Measurements from ENCODE around the gene USPL1. TPM values are rescaled to one million over a fixed set of nuclear protein-coding genes. Genes with fewer than 3 reads are reported as not detected.
"Not testable (repeated sequence)": the region's sequence is repeated elsewhere in the genome, so short reads cannot be mapped to it uniquely, and the experiment has no call there.

The USPL1 gene
- total RNA-seq, 2 donors from 2014 or later = 8.8 to 14.8 TPM

DNA sequence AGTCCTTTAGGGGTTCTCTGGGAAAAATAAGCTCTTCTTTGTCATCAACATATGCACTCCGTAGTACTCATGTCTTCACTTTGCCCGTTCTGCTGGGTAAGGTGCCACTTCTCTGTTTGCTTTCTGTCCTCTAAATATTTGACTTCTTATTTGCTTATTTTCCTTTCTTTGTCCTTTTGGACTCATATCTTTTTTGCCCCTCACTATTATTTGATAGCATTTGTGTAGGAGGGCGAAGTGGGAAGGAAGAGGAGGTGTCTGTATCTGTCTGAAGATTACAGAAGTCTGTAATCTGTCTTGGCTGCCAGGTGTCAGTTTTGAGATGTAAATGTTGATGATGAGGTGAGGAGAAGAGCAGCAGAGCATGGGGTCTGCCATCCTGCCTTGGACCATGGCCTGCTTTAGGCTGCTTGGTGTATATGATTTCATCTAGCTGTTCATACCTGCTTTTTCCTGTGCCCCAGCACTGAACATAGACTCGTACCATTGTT is 30.8 kb downstream of the USPL1 start:
- Histone ChIP-seq H3K9me3 (no peaks in the 10 kb centered on the region), H3K27me3 (no peaks in the 10 kb centered on the region), H3K4me1 (no peaks in the 10 kb centered on the region), H3K4me3 (no peak overlapping the region), H3K9ac (ENCODE audit: low read depth in 2 of 2, low read length in 2 of 2) (no peak overlapping the region), H3K36me3 (peaks cover 10% of the 10 kb centered on the region), H3K27ac (no peak overlapping the region)
- no peak for DNase-seq
- intact Hi-C loops (cut with DNase I) = no loop called here
- TF ChIP-seq, protein P1, sequence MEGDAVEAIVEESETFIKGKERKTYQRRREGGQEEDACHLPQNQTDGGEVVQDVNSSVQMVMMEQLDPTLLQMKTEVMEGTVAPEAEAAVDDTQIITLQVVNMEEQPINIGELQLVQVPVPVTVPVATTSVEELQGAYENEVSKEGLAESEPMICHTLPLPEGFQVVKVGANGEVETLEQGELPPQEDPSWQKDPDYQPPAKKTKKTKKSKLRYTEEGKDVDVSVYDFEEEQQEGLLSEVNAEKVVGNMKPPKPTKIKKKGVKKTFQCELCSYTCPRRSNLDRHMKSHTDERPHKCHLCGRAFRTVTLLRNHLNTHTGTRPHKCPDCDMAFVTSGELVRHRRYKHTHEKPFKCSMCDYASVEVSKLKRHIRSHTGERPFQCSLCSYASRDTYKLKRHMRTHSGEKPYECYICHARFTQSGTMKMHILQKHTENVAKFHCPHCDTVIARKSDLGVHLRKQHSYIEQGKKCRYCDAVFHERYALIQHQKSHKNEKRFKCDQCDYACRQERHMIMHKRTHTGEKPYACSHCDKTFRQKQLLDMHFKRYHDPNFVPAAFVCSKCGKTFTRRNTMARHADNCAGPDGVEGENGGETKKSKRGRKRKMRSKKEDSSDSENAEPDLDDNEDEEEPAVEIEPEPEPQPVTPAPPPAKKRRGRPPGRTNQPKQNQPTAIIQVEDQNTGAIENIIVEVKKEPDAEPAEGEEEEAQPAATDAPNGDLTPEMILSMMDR (IDR thresholded peaks at IDR 0.05) = no peak

DNA sequence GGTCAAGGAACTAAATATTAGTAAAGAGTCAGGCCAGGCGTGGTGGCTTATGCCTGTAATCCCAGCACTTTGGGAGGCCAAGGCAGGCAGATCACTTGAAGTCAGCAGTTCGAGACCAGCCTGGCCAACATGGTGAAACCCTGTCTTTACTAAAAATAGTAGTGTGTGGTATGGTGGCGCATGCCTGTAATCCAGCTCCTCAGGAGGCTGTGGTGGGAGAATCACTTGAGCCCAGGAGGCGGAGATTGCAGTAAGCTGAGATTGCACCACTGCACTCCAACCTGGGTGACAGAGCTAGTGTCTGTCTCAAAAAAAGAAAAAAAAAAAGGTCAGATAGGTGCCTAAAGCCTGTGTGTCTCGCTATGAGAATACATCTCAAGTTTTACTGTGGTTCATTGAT is 33.9 kb downstream of the USPL1 start:
- H3K27me3 ChIP-seq; H3K36me3 ChIP-seq; H3K9me3 ChIP-seq; intact Hi-C loops (cut with DNase I); H3K4me3 ChIP-seq; H3K4me1 ChIP-seq; DNase-seq; H3K27ac ChIP-seq; H3K9ac ChIP-seq (ENCODE audit: low read depth in 2 of 2, low read length in 2 of 2): not testable (repeated sequence)

DNA sequence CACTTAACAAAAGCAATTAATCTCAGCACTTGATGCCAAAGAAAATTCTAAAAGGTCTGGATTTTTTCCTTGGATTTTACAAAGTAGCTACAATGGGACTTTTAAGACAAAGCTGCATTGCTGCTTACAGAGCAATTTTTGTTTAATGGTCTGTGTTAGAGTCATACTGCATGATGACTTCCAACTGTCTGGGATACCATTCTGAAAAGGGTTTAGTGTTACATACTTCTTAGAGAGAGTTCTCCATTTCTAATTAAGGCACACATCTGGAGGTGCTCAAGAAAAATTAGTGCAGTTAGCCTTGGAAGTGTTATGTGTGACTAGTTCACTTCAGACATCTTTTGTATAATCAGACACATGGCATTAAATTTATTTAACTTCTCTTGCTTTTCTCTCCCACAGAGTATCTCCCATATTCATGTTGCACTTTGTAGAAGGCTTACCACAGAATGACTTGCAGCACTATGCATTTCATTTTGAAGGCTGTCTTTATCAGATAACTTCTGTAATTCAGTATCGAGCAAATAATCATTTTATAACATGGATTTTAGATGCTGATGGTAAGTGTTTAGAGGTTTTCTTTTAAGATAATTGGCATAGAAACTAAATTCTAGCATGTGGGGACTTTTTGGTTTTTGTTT is 35.1 kb downstream of the USPL1 start:
- H3K4me3 ChIP-seq = no peak overlapping the region
- H3K27ac ChIP-seq = no peak overlapping the region
- intact Hi-C loops (cut with DNase I) = no loop called here
- H3K27me3 ChIP-seq = no peaks in the 10 kb centered on the region
- no peaks in the 10 kb centered on the region for H3K9me3 ChIP-seq
- H3K36me3 ChIP-seq = peaks cover 7% of the 10 kb centered on the region
- no peak for DNase-seq
- TF ChIP-seq, protein P1 (IDR thresholded peaks at IDR 0.05) = no peak
- H3K4me1 ChIP-seq = no peaks in the 10 kb centered on the region
- H3K9ac ChIP-seq (ENCODE audit: low read depth in 2 of 2, low read length in 2 of 2) = no peak overlapping the region

DNA sequence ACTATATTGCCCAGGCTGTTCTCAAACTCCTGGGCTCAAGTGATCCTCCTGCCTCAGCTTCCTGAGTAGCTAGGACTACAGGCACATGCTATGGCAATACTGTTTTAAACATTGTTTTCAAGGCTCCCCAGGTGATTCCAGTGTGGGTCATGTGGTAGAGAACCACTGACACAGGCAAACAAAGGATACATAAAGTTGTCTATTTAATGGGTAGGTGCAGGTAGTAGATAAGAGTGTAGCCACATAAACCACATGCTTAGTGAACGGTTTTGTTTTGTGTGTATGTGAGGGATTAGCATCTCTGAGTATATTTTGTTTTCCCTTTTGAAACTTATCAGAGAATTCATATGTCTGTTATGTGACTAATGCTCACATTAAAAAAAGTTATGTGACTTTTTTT is 36.7 kb downstream of the USPL1 start:
- H3K27me3 ChIP-seq = no peaks in the 10 kb centered on the region
- intact Hi-C loops (cut with DNase I) = no loop called here
- H3K27ac ChIP-seq = no peak overlapping the region
- H3K9me3 ChIP-seq = no peaks in the 10 kb centered on the region
- no peaks in the 10 kb centered on the region for H3K4me1 ChIP-seq
- DNase-seq = no peak
- no peak overlapping the region for H3K4me3 ChIP-seq
- no peak overlapping the region for H3K9ac ChIP-seq (ENCODE audit: low read depth in 2 of 2, low read length in 2 of 2)
- TF ChIP-seq, protein P1 (IDR thresholded peaks at IDR 0.05) = no peak
- peaks cover 10% of the 10 kb centered on the region for H3K36me3 ChIP-seq

DNA sequence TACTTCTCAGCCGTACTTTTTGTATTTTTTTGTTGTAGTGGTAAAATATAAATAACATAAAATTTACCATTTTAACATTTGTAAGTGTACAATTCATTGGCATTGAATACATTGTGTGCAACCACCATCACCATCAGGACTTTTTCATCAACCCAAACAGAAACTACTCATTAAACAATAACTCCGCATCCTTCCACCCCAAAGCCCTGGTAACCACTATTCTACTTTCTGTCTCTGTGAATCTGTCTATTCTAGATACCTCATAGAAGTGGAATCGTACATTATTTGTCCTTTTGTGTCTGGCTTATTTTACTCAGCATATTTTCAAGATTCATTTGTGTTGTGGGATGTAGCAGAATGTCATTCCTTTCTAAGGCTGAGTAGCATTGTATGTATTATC is 38.5 kb downstream of the USPL1 start:
- no peak overlapping the region for H3K9ac ChIP-seq (ENCODE audit: low read depth in 2 of 2, low read length in 2 of 2)
- TF ChIP-seq, protein P1 (IDR thresholded peaks at IDR 0.05) = no peak
- DNase-seq = no peak
- H3K27ac ChIP-seq = no peak overlapping the region
- H3K4me3 ChIP-seq = no peak overlapping the region
- peaks cover 10% of the 10 kb centered on the region for H3K36me3 ChIP-seq
- H3K4me1 ChIP-seq = no peaks in the 10 kb centered on the region
- intact Hi-C loops (cut with DNase I) = no loop called here
- H3K27me3 ChIP-seq = no peaks in the 10 kb centered on the region
- no peaks in the 10 kb centered on the region for H3K9me3 ChIP-seq

DNA sequence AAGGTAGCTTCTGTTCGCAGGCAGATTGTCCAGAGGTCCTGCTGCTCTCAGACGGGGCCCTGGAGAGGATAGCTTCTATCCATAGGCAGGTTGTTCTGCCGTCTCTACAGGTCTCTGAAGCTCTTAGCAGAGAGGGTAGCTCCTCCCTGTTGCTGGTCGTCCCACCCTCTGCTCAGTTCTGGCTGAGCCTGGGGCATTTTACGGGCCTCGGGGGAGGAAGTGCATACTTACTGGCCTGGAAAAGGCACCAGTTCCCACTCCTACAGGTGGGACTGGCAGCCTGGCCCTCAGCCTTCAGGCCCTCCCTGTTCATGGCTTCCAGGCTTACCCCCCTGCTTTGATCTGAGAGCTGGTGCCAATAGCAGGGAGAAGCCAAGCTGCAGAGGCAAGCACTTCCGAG is 42.3 kb downstream of the USPL1 start:
- Histone ChIP-seq H3K27me3 (no peaks in the 10 kb centered on the region), H3K9me3 (no peaks in the 10 kb centered on the region), H3K4me1 (no peaks in the 10 kb centered on the region), H3K36me3 (peaks cover 10% of the 10 kb centered on the region), H3K4me3 (no peak overlapping the region), H3K9ac (ENCODE audit: low read depth in 2 of 2, low read length in 2 of 2) (no peak overlapping the region), H3K27ac (no peak overlapping the region)
- intact Hi-C loops (cut with DNase I) = no loop called here
- TF ChIP-seq, protein P1 (IDR thresholded peaks at IDR 0.05) = no peak
- DNase-seq = no peak
